Duodenal mucosa (tissue), 2 donors: ENCODE measurements around the gene TMBIM4.

Source experiments
- H3K27ac ChIP-seq: one replicate; pipeline ENCODE4 v1.7.0; 2013; ENCODE audit warnings: low read depth, low read length
- H3K27me3 ChIP-seq, 2 donors: one replicate each; pipeline ENCODE4 v1.7.0; 2013; ENCODE audit warnings: low read length in 2 of 2, control low read depth in 1 of 2; ENCODE audit not compliant: insufficient read depth in 2 of 2, control insufficient read depth in 1 of 2
- H3K36me3 ChIP-seq, 2 donors: one replicate each; pipeline ENCODE4 v1.7.0; 2013; ENCODE audit warnings: low read length in 2 of 2, control low read depth in 1 of 2; ENCODE audit not compliant: insufficient read depth in 2 of 2, control insufficient read depth in 1 of 2
- H3K4me1 ChIP-seq, 2 donors: one replicate each; pipeline ENCODE4 v1.7.0; 2013; ENCODE audit warnings: low read length in 2 of 2, control low read depth in 1 of 2; ENCODE audit not compliant: insufficient read depth in 2 of 2, control insufficient read depth in 1 of 2
- H3K4me3 ChIP-seq, 2 donors: one replicate each; pipeline ENCODE4 v1.7.0; 2013; ENCODE audit warnings: low read length in 2 of 2, low read depth in 1 of 2
- H3K9ac ChIP-seq, 2 donors: one replicate each; pipeline ENCODE4 v1.7.0; 2013; ENCODE audit warnings: low read length in 2 of 2, low read depth in 1 of 2
- H3K9me3 ChIP-seq, 2 donors: one replicate each; pipeline ENCODE4 v1.7.0; 2013; ENCODE audit warnings: low read length in 2 of 2, control low read depth in 1 of 2; ENCODE audit not compliant: control insufficient read depth in 1 of 2

The TMBIM4 gene

GRCh38 chr12:66197495-66197921 lies 27.7 kb upstream of the TMBIM4 start:
- Histone ChIP-seq H3K9me3 (no peaks in the 10 kb centered on the region), H3K4me1 (peaks cover 0 to 2% of the 10 kb centered on the region in 2 donors), H3K4me3 (no peak overlapping the region), H3K27me3 (no peaks in the 10 kb centered on the region), H3K36me3 (no peaks in the 10 kb centered on the region), H3K27ac (no peak overlapping the region), H3K9ac (no peak overlapping the region)

GRCh38 chr12:66196806-66197205 lies 27.0 kb upstream of the TMBIM4 start:
- Histone ChIP-seq H3K27ac (no peak overlapping the region), H3K36me3 (no peaks in the 10 kb centered on the region), H3K4me1 (peaks cover 0 to 2% of the 10 kb centered on the region in 2 donors), H3K4me3 (no peak overlapping the region), H3K27me3 (no peaks in the 10 kb centered on the region), H3K9me3 (no peaks in the 10 kb centered on the region), H3K9ac (no peak overlapping the region)

- Histone ChIP-seq H3K4me1 (peaks cover 2 to 5% of the 10 kb centered on the region in 2 donors), H3K27me3 (peaks cover 2 to 9% of the 10 kb centered on the region in 2 donors), H3K36me3 (no peaks in the 10 kb centered on the region), H3K9ac (no peak overlapping the region), H3K9me3 (no peaks in the 10 kb centered on the region), H3K27ac (no peak overlapping the region), H3K4me3 (no peak overlapping the region)
These were observed 25.4 kb upstream of the TMBIM4 start for GRCh38 chr12:66195242-66195641.

- H3K27me3 ChIP-seq = peaks cover 2 to 9% of the 10 kb centered on the region in 2 donors
- H3K4me3 ChIP-seq = no peak overlapping the region
- peaks cover 2 to 5% of the 10 kb centered on the region in 2 donors for H3K4me1 ChIP-seq
- H3K36me3 ChIP-seq = no peaks in the 10 kb centered on the region
- H3K9ac ChIP-seq = no peak overlapping the region
- H3K27ac ChIP-seq = no peak overlapping the region
- no peaks in the 10 kb centered on the region for H3K9me3 ChIP-seq
These were observed 24.3 kb upstream of the TMBIM4 start for GRCh38 chr12:66194122-66194521.

GRCh38 chr12:66191547-66192126 lies 21.8 kb upstream of the TMBIM4 start:
- Histone ChIP-seq H3K9ac (no peak overlapping the region), H3K27ac (no peak overlapping the region), H3K4me1 (peaks cover 4 to 5% of the 10 kb centered on the region in 2 donors), H3K4me3 (no peak overlapping the region), H3K27me3 (peaks cover 9% of the 10 kb centered on the region in 2 donors), H3K9me3 (no peaks in the 10 kb centered on the region), H3K36me3 (no peaks in the 10 kb centered on the region)

GRCh38 chr12:66190519-66191370 lies 20.9 kb upstream of the TMBIM4 start:
- Histone ChIP-seq H3K27me3 (peaks cover 9% of the 10 kb centered on the region in 2 donors), H3K9ac (no peak overlapping the region), H3K27ac (no peak overlapping the region), H3K36me3 (no peaks in the 10 kb centered on the region), H3K4me3 (peak overlapping the region in 1 of 2 donors; percentile 2), H3K4me1 (peaks cover 4 to 5% of the 10 kb centered on the region in 2 donors), H3K9me3 (no peaks in the 10 kb centered on the region)

GRCh38 chr12:66189889-66190288 lies 20.1 kb upstream of the TMBIM4 start:
- H3K4me1 ChIP-seq = peaks cover 4 to 5% of the 10 kb centered on the region in 2 donors
- peak overlapping the region; percentile 38 to 50 for H3K4me3 ChIP-seq
- H3K27ac ChIP-seq = no peak overlapping the region
- H3K27me3 ChIP-seq = peaks cover 9% of the 10 kb centered on the region in 2 donors
- peak overlapping the region in 1 of 2 donors; percentile 33 for H3K9ac ChIP-seq
- H3K9me3 ChIP-seq = no peaks in the 10 kb centered on the region
- H3K36me3 ChIP-seq = no peaks in the 10 kb centered on the region

- Histone ChIP-seq H3K4me1 (peaks cover 4 to 5% of the 10 kb centered on the region in 2 donors), H3K27ac (peak overlapping the region; percentile 72), H3K36me3 (no peaks in the 10 kb centered on the region), H3K4me3 (peak overlapping the region; percentile 38 to 50), H3K9ac (peak overlapping the region in 1 of 2 donors; percentile 33), H3K9me3 (no peaks in the 10 kb centered on the region), H3K27me3 (peaks cover 9% of the 10 kb centered on the region in 2 donors)
These were observed 19.7 kb upstream of the TMBIM4 start for GRCh38 chr12:66189486-66189843.

- Histone ChIP-seq H3K9me3 (no peaks in the 10 kb centered on the region), H3K27ac (peak within 1 kb of the TSS; percentile 72), H3K9ac (peak within 1 kb of the TSS; percentile 37 to 38), H3K36me3 (no peaks in the 10 kb centered on the region), H3K4me3 (peak within 1 kb of the TSS; percentile 61 to 65), H3K4me1 (peaks cover 4 to 5% of the 10 kb centered on the region in 2 donors), H3K27me3 (peaks cover 9% of the 10 kb centered on the region in 2 donors)
These were observed 19.0 kb upstream of the TMBIM4 start, which contains the start of gene IRAK3 for GRCh38 chr12:66188584-66189485. IRAK3 (plus strand) TSS chr12:66189214; CDS start chr12:66189300, 86 bp downstream.
